Measurements from ENCODE around the gene STYXL1.
"Not testable (repeated sequence)": the region's sequence is repeated elsewhere in the genome, so short reads cannot be mapped to it uniquely, and the experiment has no call there.

STYXL1 gene

GRCh38 chr7:76089865-76090475 is 42.2 kb upstream of the STYXL1 start:
- Histone ChIP-seq H4K20me1 (ENCODE audit: insufficient read depth) (no peaks in the 10 kb centered on the region), H3K27me3 (ENCODE audit: insufficient read depth, low read depth) (no peaks in the 10 kb centered on the region), H3K4me3 (IDR thresholded peaks at IDR 0.05; ENCODE audit: insufficient read depth, low read depth, low read length) (no peak overlapping the region), H3K79me2 (ENCODE audit: insufficient read depth, low read depth) (no peaks in the 10 kb centered on the region), H3K4me2 (no peak overlapping the region), H3K9ac (no peak overlapping the region), H3K4me1 (ENCODE audit: low read depth, poor library complexity, severe bottlenecking) (no peaks in the 10 kb centered on the region), H3K36me3 (ENCODE audit: insufficient read depth) (no peaks in the 10 kb centered on the region), H3K27ac (no peak overlapping the region), H2AFZ (ENCODE audit: low read depth) (no peak overlapping the region)
- TF ChIP-seq CTCF (conservative IDR thresholded peaks at IDR 0.05; ENCODE audit: low read depth, low read length), result no peak

- not testable (repeated sequence) for H2AFZ ChIP-seq (ENCODE audit: low read depth); H4K20me1 ChIP-seq (ENCODE audit: insufficient read depth); H3K36me3 ChIP-seq (ENCODE audit: insufficient read depth); H3K79me2 ChIP-seq (ENCODE audit: insufficient read depth, low read depth); H3K9ac ChIP-seq; H3K4me2 ChIP-seq; H3K4me3 ChIP-seq (IDR thresholded peaks at IDR 0.05; ENCODE audit: insufficient read depth, low read depth, low read length); H3K27ac ChIP-seq; H3K27me3 ChIP-seq (ENCODE audit: insufficient read depth, low read depth); H3K4me1 ChIP-seq (ENCODE audit: low read depth, poor library complexity, severe bottlenecking)
Measured at GRCh38 chr7:76087362-76087791, 39.6 kb upstream of the STYXL1 start.

- Histone ChIP-seq H3K4me2 (no peak overlapping the region), H3K79me2 (ENCODE audit: insufficient read depth, low read depth) (no peaks in the 10 kb centered on the region), H3K9ac (no peak overlapping the region), H3K27me3 (ENCODE audit: insufficient read depth, low read depth) (no peaks in the 10 kb centered on the region), H3K4me1 (ENCODE audit: low read depth, poor library complexity, severe bottlenecking) (no peaks in the 10 kb centered on the region), H3K36me3 (ENCODE audit: insufficient read depth) (no peaks in the 10 kb centered on the region), H2AFZ (ENCODE audit: low read depth) (no peak overlapping the region), H3K27ac (no peak overlapping the region), H3K4me3 (IDR thresholded peaks at IDR 0.05; ENCODE audit: insufficient read depth, low read depth, low read length) (no peak overlapping the region), H4K20me1 (ENCODE audit: insufficient read depth) (no peaks in the 10 kb centered on the region)
- TF ChIP-seq CTCF (conservative IDR thresholded peaks at IDR 0.05; ENCODE audit: low read depth, low read length), result no peak
Measured at GRCh38 chr7:76086070-76086469, 38.3 kb upstream of the STYXL1 start.

- not testable (repeated sequence) for H3K36me3 ChIP-seq (ENCODE audit: insufficient read depth); H3K4me3 ChIP-seq (IDR thresholded peaks at IDR 0.05; ENCODE audit: insufficient read depth, low read depth, low read length); H2AFZ ChIP-seq (ENCODE audit: low read depth); H3K79me2 ChIP-seq (ENCODE audit: insufficient read depth, low read depth); H3K9ac ChIP-seq; H4K20me1 ChIP-seq (ENCODE audit: insufficient read depth); H3K4me2 ChIP-seq; H3K4me1 ChIP-seq (ENCODE audit: low read depth, poor library complexity, severe bottlenecking); H3K27ac ChIP-seq; H3K27me3 ChIP-seq (ENCODE audit: insufficient read depth, low read depth)
Measured at GRCh38 chr7:76084115-76084514, 36.3 kb upstream of the STYXL1 start.

- TF ChIP-seq CTCF (conservative IDR thresholded peaks at IDR 0.05; ENCODE audit: low read depth, low read length), result no peak
- Histone ChIP-seq H3K79me2 (ENCODE audit: insufficient read depth, low read depth) (no peaks in the 10 kb centered on the region), H3K27ac (no peak overlapping the region), H3K4me1 (ENCODE audit: low read depth, poor library complexity, severe bottlenecking) (no peaks in the 10 kb centered on the region), H3K4me3 (IDR thresholded peaks at IDR 0.05; ENCODE audit: insufficient read depth, low read depth, low read length) (no peak overlapping the region), H4K20me1 (ENCODE audit: insufficient read depth) (no peaks in the 10 kb centered on the region), H3K27me3 (ENCODE audit: insufficient read depth, low read depth) (no peaks in the 10 kb centered on the region), H2AFZ (ENCODE audit: low read depth) (no peak overlapping the region), H3K36me3 (ENCODE audit: insufficient read depth) (no peaks in the 10 kb centered on the region), H3K4me2 (no peak overlapping the region), H3K9ac (no peak overlapping the region)
Measured at GRCh38 chr7:76080204-76080603, 32.4 kb upstream of the STYXL1 start.

Measured in KMS-11 (cell line).